Measurements from ENCODE around the gene MON1A.

DNA sequence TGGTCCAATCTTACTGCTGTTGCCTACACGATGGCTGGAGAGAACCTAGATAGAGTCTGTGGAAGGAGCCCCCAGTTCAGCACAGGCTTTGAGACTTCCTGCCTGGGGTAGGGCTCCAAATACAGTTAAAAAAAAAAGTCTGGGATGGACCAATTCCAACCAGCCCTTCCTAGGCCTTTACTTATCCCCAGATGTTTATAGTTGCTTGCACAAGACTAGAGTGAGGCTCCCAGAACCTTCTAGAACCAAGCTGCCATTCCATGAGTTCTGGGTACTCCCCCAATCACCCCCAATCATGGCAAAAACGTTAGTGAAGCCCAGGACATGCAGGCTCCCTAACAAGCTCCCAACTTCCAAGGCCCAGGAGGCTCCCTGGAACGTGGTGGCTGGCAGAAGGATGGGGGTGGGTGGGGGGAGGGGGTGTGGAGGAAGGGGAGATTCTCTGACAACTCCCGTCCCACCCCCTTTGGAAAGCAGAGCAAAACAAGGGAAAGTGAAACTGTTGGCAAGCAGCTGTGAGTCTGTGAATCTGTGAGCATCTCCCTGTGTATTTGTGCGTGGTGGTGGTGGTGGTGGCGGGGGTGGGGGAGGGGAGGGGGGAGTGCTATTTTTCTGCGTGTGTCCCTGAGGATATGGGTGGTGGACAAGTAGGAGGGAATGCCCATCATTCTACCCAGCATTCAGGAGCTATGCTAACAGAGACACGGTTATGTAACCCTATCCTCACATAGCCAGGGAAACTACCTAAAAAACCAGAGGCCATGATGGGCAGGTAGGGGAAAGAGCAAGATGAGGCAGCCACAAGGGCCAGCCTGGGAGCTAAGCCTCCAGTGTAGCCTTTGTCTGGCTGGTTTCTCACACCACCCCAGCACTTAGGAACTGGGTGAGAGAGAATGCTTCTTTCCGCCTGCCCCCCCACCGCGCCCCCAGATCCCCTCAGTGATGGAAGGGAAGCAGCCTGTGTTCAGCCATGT is 28.0 kb downstream of the MON1A start:
- TF ChIP-seq, protein P1, sequence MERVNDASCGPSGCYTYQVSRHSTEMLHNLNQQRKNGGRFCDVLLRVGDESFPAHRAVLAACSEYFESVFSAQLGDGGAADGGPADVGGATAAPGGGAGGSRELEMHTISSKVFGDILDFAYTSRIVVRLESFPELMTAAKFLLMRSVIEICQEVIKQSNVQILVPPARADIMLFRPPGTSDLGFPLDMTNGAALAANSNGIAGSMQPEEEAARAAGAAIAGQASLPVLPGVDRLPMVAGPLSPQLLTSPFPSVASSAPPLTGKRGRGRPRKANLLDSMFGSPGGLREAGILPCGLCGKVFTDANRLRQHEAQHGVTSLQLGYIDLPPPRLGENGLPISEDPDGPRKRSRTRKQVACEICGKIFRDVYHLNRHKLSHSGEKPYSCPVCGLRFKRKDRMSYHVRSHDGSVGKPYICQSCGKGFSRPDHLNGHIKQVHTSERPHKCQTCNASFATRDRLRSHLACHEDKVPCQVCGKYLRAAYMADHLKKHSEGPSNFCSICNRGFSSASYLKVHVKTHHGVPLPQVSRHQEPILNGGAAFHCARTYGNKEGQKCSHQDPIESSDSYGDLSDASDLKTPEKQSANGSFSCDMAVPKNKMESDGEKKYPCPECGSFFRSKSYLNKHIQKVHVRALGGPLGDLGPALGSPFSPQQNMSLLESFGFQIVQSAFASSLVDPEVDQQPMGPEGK (CRISPR knock-in tag; IDR thresholded peaks at IDR 0.05; ENCODE audit: borderline replicate concordance) = no peak
- no peak for TF ChIP-seq ZFP30 (CRISPR knock-in tag; IDR thresholded peaks at IDR 0.05)
- no peak for TF ChIP-seq ZNF565 (CRISPR knock-in tag; conservative IDR thresholded peaks at IDR 0.05; ENCODE audit: low read depth)
- TF ChIP-seq ARNTL (CRISPR knock-in tag; IDR thresholded peaks at IDR 0.05; ENCODE audit: borderline replicate concordance, low read depth) = no peak
- TF ChIP-seq TOX (CRISPR knock-in tag; IDR thresholded peaks at IDR 0.05; ENCODE audit: borderline replicate concordance) = no peak
- no peak for TF ChIP-seq GLIS3 (CRISPR knock-in tag; IDR thresholded peaks at IDR 0.05)
- no peak for TF ChIP-seq SNAI2 (CRISPR knock-in tag; IDR thresholded peaks at IDR 0.05)
- TF ChIP-seq RARB (CRISPR knock-in tag; IDR thresholded peaks at IDR 0.05) = no peak
- TF ChIP-seq PPARA (CRISPR knock-in tag; IDR thresholded peaks at IDR 0.05; ENCODE audit: borderline replicate concordance) = no peak
- no peak for TF ChIP-seq ZC3H10 (CRISPR knock-in tag; IDR thresholded peaks at IDR 0.05)
- TF ChIP-seq, protein P2, sequence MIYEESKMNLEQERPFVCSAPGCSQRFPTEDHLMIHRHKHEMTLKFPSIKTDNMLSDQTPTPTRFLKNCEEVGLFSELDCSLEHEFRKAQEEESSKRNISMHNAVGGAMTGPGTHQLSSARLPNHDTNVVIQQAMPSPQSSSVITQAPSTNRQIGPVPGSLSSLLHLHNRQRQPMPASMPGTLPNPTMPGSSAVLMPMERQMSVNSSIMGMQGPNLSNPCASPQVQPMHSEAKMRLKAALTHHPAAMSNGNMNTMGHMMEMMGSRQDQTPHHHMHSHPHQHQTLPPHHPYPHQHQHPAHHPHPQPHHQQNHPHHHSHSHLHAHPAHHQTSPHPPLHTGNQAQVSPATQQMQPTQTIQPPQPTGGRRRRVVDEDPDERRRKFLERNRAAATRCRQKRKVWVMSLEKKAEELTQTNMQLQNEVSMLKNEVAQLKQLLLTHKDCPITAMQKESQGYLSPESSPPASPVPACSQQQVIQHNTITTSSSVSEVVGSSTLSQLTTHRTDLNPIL (CRISPR knock-in tag; IDR thresholded peaks at IDR 0.05; ENCODE audit: low read depth) = no peak
- no peak for TF ChIP-seq ZNF70 (CRISPR knock-in tag; IDR thresholded peaks at IDR 0.05)

All from SK-N-SH treated with all-trans-retinoic acid at 6 μM for 48 hours (cell line).